ENCODE measurements around the gene PRKN. TPM values are rescaled to one million over a fixed set of nuclear protein-coding genes. Genes with fewer than 3 reads are reported as not detected.

PRKN gene
- total RNA-seq, 2 donors from 2014 or later = 3.3 to 4.8 TPM

- Mint-ChIP-seq H3K36me3 (ENCODE audit: low read depth) (no peaks in the 10 kb centered on the region), H3K4me1 (peaks cover 16% of the 10 kb centered on the region), H3K9me3 (peaks cover 4% of the 10 kb centered on the region), H3K4me3 (no peak overlapping the region), H3K27ac (no peak overlapping the region), H3K27me3 (ENCODE audit: insufficient read depth) (peaks cover 4% of the 10 kb centered on the region)
- DNase-seq = no peak
- TF ChIP-seq, protein P1, sequence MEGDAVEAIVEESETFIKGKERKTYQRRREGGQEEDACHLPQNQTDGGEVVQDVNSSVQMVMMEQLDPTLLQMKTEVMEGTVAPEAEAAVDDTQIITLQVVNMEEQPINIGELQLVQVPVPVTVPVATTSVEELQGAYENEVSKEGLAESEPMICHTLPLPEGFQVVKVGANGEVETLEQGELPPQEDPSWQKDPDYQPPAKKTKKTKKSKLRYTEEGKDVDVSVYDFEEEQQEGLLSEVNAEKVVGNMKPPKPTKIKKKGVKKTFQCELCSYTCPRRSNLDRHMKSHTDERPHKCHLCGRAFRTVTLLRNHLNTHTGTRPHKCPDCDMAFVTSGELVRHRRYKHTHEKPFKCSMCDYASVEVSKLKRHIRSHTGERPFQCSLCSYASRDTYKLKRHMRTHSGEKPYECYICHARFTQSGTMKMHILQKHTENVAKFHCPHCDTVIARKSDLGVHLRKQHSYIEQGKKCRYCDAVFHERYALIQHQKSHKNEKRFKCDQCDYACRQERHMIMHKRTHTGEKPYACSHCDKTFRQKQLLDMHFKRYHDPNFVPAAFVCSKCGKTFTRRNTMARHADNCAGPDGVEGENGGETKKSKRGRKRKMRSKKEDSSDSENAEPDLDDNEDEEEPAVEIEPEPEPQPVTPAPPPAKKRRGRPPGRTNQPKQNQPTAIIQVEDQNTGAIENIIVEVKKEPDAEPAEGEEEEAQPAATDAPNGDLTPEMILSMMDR (conservative IDR thresholded peaks at IDR 0.05) = no peak
- no peaks in the 10 kb centered on the region for H3K36me3 ChIP-seq (ENCODE audit: control insufficient read depth, insufficient read depth, low read length)
- peaks cover 14% of the 10 kb centered on the region for H3K9me3 ChIP-seq (ENCODE audit: control insufficient read depth, low read length)
- H3K4me1 ChIP-seq (ENCODE audit: control insufficient read depth, insufficient read depth, low read length) = peaks cover 10% of the 10 kb centered on the region
- H3K27ac ChIP-seq (ENCODE audit: low read depth, low read length) = no peak overlapping the region
- 75 to 86% methylated on average over 4 to 6 of the region's 6 CpGs for WGBS, 2 experiments (ENCODE audit: insufficient coverage in 1 of 2, insufficient read length in 1 of 2)
- H3K9ac ChIP-seq (ENCODE audit: extremely low read depth, low read length, poor library complexity, severe bottlenecking) = no peak overlapping the region
- no peak overlapping the region for H3K4me3 ChIP-seq (ENCODE audit: low read length)
- H3K27me3 ChIP-seq (ENCODE audit: control insufficient read depth, insufficient read depth, low read length, poor library complexity, severe bottlenecking) = no peaks in the 10 kb centered on the region
Observed at GRCh38 chr6:161410076-161410475, 1317.5 kb downstream of the PRKN start.

- Histone ChIP-seq H3K4me1 (ENCODE audit: control insufficient read depth, insufficient read depth, low read length) (peaks cover 8% of the 10 kb centered on the region), H3K36me3 (ENCODE audit: control insufficient read depth, insufficient read depth, low read length) (no peaks in the 10 kb centered on the region), H3K27ac (ENCODE audit: low read depth, low read length) (no peak overlapping the region), H3K27me3 (ENCODE audit: control insufficient read depth, insufficient read depth, low read length, poor library complexity, severe bottlenecking) (no peaks in the 10 kb centered on the region), H3K9me3 (ENCODE audit: control insufficient read depth, low read length) (peaks cover 15% of the 10 kb centered on the region), H3K9ac (ENCODE audit: extremely low read depth, low read length, poor library complexity, severe bottlenecking) (no peak overlapping the region), H3K4me3 (ENCODE audit: low read length) (no peak overlapping the region)
- DNase-seq = no peak
- peaks cover 5% of the 10 kb centered on the region for H3K9me3 Mint-ChIP-seq
- H3K27ac Mint-ChIP-seq = no peak overlapping the region
- H3K4me3 Mint-ChIP-seq = no peak overlapping the region
- no peaks in the 10 kb centered on the region for H3K36me3 Mint-ChIP-seq (ENCODE audit: low read depth)
- TF ChIP-seq, protein P1 (conservative IDR thresholded peaks at IDR 0.05) = no peak
- 87 to 89% methylated on average over 7 of the region's 7 CpGs for WGBS, 2 experiments (ENCODE audit: insufficient coverage in 1 of 2, insufficient read length in 1 of 2)
- peaks cover 4% of the 10 kb centered on the region for H3K27me3 Mint-ChIP-seq (ENCODE audit: insufficient read depth)
- peaks cover 16% of the 10 kb centered on the region for H3K4me1 Mint-ChIP-seq
Observed at GRCh38 chr6:161409353-161409752, 1318.2 kb downstream of the PRKN start.

GRCh38 chr6:161408041-161408440 lies 1319.5 kb downstream of the PRKN start:
- Mint-ChIP-seq H3K9me3 (peaks cover 16% of the 10 kb centered on the region), H3K4me3 (no peak overlapping the region), H3K4me1 (peaks cover 10% of the 10 kb centered on the region), H3K27me3 (ENCODE audit: insufficient read depth) (no peaks in the 10 kb centered on the region), H3K36me3 (ENCODE audit: low read depth) (no peaks in the 10 kb centered on the region), H3K27ac (peak overlapping the region; percentile 68)
- 86 to 97% methylated on average over 4 to 8 of the region's 8 CpGs for WGBS, 2 experiments (ENCODE audit: insufficient coverage in 1 of 2, insufficient read length in 1 of 2)
- Histone ChIP-seq H3K27ac (ENCODE audit: low read depth, low read length) (peak overlapping the region; percentile 12), H3K9ac (ENCODE audit: extremely low read depth, low read length, poor library complexity, severe bottlenecking) (no peak overlapping the region), H3K27me3 (ENCODE audit: control insufficient read depth, insufficient read depth, low read length, poor library complexity, severe bottlenecking) (no peaks in the 10 kb centered on the region), H3K4me1 (ENCODE audit: control insufficient read depth, insufficient read depth, low read length) (peaks cover 8% of the 10 kb centered on the region), H3K36me3 (ENCODE audit: control insufficient read depth, insufficient read depth, low read length) (no peaks in the 10 kb centered on the region), H3K9me3 (ENCODE audit: control insufficient read depth, low read length) (peaks cover 28% of the 10 kb centered on the region), H3K4me3 (ENCODE audit: low read length) (no peak overlapping the region)
- TF ChIP-seq, protein P1 (conservative IDR thresholded peaks at IDR 0.05) = no peak
- DNase-seq = no peak

Measured in endodermal cell (in vitro differentiated cells).